NCI-H1417 (cell line): ENCODE data around the gene EFEMP1.
"Not testable (repeated sequence)": the region's sequence is repeated elsewhere in the genome, so short reads cannot be mapped to it uniquely, and the experiment has no call there.

ENCODE experiments used
- DNase-seq, 3 experiments: peaks; one replicate each; lab custom pipeline; 2025; lab: John Stamatoyannopoulos, UW

Gene EFEMP1

GRCh38 chr2:55827855-55828254 lies 95.7 kb downstream of the EFEMP1 start:
- no peak for DNase-seq

DNA sequence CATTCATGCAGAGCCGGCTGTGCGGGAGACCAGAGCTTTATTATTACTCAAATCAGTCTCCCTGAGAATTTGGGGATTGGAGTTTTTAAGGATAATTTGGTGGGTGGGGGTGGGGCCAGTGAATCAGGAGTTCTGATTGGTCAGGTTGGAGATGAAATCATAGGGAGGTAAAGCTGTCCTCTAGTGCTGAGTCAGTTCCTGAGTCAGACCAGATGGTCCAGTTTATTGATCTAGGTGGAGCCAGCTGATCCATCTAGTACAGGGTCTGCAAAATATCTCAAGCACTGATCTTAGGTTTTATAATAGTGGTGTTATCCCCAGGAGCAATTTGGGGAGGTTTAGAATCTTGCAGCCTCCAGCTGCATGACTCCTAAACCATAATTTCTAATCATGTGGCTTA lies 96.2 kb downstream of the EFEMP1 start:
- DNase-seq = not testable (repeated sequence)

DNA sequence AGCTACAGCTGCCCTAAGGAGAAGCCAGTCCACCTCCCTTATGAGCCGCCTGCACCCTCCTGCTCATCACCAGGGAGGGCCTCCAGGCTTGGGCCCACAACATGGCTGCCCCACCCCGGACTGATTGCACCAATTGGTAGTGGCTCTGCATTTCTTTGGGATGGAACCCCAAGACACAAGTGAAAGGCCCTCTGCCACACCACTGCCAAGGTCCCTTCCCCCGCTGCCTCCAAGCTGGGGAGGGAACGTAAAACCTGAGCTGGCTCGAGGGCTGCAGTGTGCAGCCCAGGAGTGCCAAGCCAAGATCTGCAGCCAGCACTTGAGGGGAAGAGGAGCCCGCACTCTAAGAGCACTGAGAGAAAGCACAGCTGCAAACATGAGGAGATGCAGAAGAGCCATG lies 97.3 kb downstream of the EFEMP1 start:
- DNase-seq = no peak

DNA sequence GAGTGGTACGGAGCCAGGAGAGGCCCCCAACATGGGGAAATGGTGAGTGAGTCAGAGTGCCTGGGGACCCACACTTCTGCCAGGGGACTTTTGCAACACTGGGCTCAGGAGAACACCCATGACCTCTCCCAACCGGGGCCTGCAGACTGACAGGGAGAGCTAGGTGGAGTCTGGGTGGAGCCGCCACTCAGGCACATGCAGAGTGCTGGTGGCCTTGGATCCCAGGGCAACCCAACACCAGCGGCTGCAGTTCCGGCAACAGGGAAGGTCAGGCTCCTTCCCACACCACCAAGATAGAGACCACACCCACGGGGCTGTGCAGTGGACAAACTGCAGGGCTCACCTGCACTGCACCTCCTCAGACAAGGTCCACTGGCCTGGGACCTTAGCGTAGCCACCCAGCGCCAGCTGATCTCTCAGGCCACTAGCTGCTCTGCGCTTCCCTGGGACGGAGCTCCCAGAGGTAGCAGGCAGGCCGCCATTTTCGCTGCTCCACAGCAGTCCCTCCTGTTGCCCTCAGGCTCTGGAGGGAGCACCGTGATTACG lies 99.0 kb downstream of the EFEMP1 start:
- no peak for DNase-seq
